H54 (cell line): ENCODE results near the gene PSENEN.
"Not testable (repeated sequence)": the region's sequence is repeated elsewhere in the genome, so short reads cannot be mapped to it uniquely, and the experiment has no call there.

Experiments used
- DNase-seq: peaks from one replicate; pipeline ENCODE4 v3.0.0; 2011; ENCODE audit warnings: low spot score, mixed read lengths; ENCODE audit not compliant: insufficient read length
- FAIRE-seq: peaks from 3 replicates; lab custom pipeline; 2011; peaks lifted over from hg19 to GRCh38; lab: Jason Lieb, UNC
- POLR2A ChIP-seq: IDR thresholded peaks from 2 replicates; pipeline ENCODE4 v1.6.1; 2011; ENCODE audit warnings: low read depth, mild to moderate bottlenecking, low read length

PSENEN gene

DNA sequence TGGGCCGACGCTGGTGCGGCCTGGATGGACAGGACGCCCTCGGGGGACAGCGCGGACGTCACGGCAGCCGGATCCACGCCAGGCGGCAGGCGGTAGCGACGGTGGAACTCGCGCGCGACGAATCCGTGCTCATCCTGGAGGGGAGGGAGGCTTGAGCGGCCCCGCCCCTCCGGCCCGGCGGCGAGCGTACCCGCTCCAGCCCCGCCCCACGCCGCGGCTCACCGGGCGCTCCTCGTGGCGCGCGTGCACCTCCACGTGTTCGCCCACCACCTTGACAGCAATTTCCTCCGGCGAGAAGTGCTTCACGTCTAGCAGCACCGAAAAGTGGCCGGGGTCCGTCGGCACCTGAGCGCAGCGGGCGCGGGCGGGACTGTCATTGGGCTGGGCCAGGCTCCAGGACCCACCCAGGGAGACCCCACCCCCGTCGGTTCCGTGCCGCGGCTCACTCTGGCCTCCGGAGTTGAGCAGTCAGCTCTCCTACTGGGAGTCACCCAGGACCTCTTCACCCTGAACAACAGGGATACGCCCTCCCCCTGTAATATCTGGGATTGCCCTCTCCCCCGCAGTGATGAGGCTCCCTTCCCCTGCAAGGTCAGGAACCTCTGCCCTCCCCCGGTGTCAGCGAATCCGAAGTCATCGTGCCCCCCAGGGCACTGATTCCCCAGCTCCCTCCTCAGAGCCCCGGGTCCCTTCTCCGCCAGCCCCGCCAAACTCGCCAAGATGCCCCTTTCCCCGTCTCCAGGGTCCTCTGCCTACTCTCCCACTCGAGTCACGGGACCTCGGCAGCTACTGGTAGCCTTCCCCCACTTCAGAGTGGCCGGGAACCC is 10.3 kb downstream of the PSENEN start:
- no peak for FAIRE-seq
- DNase-seq: no peak
- no peak for TF ChIP-seq POLR2A

DNA sequence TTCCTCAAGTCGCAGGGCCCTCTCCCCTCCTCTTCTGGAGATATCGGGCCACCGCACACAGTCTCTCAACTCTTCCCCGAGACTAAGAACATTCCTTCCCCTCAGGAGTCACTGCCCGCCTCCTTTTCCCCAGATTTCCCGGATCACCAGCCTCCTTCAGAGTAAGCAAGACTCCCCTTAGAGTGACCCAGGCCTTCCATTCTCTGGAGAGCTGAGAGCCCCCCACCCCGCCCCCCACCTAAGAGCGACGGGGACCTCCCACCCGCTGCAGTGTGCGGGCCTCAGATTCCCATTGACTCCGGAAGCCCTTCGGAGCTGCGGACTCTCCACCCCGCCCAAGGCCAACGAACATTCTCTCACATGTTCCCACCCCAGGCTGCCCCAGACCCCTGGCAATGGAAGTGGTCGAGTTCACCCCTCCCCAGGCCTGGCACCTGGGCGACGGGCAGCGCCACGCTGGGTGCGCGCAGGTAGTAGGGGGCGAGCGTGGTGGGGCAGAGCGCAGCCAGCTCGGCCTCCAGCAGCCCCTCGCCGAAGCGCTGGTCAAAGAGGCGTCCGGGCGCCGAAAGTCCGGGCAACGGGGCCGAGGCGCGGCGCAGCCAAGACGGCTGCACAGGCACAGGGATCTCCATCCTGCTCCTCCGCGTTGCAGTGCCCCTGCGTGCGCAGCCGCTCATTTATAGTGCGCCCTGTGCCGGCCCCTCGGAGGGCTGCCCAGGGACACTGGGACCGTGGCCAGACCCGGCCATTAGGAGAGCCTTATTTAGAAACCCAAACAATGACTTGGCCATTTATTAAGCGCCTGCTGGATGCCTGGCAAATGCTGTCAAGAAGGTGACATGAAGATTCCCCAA is 11.2 kb downstream of the PSENEN start, which contains the start of gene HSPB6:
Gene HSPB6 (minus strand): TSS at position 653 of the 854 bp plus-strand sequence. CDS start 21 bp downstream, at position 632.
- FAIRE-seq: no peak
- TF ChIP-seq POLR2A: no peak
- DNase-seq: no peak

DNA sequence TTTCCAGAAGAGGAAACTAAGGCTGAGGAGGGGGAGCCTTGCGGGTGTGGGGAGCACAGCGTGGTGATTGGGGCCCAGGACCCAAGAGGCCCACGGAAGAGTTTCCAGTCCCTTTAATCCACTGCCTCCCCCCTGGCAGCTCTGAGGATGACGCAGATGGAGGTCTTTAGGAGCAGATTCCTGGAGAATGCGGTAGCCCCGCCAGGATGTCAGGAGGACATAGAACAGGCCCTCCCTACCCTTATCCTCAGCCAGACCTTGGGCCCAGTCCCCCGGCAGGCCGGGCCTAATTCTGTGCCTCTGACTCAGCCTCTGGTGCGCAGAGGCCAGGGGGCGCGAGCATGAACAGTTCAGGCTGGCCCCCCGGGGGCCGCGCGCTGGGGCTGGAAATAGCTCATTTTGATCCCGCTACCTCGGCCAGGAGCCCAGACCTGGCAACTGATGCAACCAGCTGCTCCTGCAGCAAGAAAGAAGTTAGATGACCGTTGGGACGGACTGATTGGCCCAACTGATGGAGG is 11.8 kb downstream of the PSENEN start:
- peak; percentile 92 for DNase-seq
- 0 out of 2 replicates have a peak, but pooled peaks have one; percentile 17 for TF ChIP-seq POLR2A
- FAIRE-seq: no peak

DNA sequence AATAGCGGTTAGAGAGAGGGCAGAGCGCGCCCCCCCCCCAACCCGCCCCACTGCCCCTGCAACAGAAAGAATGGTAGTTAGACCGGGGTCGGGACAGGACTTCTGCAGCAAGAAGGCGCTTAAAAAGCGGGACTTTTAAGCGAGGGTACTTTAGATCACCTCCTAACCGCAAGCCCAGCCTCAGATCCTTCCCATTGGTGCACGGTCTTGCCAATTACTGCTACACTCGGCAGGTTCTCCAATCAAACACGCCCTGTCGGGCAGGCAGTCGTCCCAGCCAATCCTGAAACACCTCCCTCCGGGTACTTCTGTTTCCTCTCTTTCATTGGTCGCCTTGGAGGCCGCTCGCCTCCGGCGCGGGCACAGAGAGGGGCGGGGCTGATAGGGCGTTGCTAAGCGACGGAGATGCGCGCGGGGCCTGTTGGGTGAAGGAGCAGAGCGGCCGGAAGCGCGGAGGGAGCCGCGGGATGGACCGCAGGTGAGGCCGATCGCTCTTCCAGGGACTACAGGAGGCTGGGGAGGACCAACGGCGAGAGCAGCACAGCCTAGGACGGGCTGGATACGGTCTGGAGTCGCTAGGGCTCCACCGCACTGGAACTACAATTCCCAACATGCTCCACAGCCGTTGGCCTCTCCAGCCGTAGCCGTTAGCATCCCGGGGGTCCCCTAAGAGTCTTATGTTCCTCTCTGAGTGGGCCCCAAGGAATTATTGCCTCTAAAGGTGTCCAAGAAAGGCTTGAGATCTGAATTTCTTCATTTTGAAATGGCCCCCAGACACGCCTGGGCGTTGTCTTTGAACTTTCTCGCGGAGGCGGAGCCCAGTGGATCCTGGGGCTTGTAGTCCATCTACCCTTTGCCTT is 12.5 kb downstream of the PSENEN start, which contains the start of gene PROSER3:
Gene PROSER3 (plus strand): TSS at position 428 of the 860 bp plus-strand sequence. CDS start 40 bp downstream, at position 468.
- DNase-seq (peak; percentile 99), FAIRE-seq (peak; percentile 74)
- TF ChIP-seq POLR2A: peak; percentile 81

DNA sequence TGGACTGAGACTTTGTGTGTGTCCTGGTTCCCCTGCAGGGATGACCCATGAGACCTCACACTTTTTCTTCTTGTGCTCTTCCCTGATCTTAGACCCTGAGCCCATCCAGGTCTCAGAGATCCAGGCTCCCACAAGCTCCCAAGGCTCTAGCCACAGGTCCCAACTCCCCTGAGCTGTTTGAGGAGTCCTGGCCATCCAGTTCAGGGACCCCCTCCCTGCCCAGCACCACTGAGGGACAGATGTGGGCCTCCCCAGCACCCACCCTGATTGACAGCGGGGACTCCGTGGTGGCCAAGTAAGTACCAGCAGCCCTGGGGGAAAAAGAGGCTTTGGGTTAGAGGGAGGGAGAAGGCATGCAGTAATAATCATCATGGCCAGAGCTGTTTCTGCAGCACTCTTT is 14.2 kb downstream of the PSENEN start:
- TF ChIP-seq POLR2A: no peak
- FAIRE-seq: no peak

DNA sequence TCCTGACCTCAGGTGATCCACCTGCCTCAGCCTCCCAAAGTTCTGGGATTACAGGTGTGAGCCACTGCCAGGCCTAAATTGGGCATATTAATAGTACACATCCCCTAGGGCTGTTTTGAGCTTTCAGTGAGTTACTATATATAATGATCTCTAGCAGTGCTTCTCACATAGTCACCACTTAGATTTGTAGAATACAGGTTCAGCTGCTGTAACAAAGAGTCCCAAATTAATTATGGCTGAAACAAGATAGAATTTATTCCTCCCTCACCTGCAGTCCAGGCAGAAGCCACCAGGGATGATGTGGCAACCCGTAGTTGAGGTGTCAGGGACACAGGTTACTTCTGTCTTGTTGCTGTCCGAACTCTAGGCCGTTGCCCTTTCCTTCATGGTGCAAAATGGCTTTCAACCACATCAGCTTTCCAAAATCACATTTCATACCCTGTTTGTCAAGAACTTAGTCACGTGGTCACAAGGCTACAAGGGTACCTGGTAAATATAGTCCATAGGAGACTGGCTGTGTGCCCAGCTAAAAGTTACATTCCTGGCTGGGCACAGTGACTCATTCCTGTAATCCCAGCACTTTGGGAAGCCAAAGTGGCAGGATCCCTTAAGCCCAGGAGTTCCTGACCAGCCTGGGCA is 15.4 kb downstream of the PSENEN start:
- no peak for TF ChIP-seq POLR2A
- FAIRE-seq: no peak
- DNase-seq: no peak

More for the DNA sequence above, 14.2 kb downstream of the PSENEN start:
- no peak for DNase-seq

DNA sequence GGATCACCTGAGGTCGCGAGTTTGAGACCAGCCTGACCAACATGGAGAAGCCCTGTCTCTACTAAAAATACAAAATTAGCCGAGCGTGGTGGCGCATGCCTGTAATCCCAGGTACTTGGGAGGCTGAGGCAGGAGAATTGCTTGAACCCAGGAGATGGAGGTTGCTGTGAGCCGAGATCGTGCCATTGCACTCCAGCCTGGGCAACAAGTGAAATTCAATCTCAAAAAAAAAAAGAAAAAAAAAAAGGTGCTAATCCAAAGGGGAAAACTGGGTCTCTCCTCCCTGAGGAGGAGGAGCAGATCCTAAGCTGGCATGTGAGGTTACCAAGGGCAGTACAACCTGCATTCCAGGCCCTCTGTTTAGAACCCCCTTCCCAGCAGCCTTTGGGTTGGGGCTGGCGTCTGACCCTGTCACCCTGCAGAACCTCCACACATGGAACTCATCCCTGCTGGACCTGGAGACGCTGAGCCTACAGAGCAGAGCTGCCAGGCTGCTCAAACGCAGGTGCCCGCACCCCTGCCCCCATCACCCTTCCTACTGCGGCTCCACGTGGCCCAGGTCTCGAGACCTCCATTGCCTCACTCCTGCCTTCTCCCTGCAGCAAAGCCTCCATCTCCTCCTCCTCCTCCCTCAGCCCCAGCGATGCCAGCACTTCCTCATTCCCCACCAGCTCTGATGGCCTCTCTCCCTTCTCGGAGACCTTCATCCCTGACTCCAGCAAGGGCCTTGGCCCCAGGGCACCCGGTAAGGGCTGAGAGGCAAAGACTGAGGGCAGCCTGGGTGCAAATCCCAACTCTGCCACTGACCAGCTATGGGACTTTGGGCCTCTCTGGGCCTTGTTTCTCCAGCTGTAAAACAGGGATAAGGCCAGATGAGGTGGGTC is 19.2 kb downstream of the PSENEN start:
- DNase-seq (no peak), FAIRE-seq (no peak)
- TF ChIP-seq POLR2A: no peak

DNA sequence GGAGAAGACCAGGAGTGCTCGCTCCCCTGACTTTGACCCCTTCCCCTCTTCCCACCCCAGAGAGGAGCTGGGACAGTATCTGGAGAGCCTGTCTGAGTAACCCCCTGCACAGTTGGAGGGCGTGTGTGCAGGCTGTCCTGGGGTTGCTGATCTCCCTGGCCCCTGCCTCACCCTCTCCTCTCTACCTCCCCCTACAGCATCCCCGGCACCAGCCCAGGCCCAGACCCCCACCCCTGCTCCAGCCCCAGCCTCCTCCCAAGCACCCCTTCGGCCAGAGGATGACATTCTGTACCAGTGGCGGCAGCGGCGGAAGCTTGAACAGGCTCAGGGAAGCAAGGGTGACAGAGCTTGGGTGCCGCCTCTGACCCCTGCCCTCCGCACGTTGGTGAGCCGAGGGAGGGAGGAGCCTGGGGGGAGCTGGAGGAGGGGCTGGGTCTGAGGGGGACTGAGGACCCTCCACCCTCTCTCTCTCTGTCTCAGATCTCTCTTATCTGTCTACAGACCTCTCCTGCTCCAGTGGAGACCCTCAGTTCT is 21.2 kb downstream of the PSENEN start:
- TF ChIP-seq POLR2A: no peak
- no peak for FAIRE-seq
- no peak for DNase-seq

DNA sequence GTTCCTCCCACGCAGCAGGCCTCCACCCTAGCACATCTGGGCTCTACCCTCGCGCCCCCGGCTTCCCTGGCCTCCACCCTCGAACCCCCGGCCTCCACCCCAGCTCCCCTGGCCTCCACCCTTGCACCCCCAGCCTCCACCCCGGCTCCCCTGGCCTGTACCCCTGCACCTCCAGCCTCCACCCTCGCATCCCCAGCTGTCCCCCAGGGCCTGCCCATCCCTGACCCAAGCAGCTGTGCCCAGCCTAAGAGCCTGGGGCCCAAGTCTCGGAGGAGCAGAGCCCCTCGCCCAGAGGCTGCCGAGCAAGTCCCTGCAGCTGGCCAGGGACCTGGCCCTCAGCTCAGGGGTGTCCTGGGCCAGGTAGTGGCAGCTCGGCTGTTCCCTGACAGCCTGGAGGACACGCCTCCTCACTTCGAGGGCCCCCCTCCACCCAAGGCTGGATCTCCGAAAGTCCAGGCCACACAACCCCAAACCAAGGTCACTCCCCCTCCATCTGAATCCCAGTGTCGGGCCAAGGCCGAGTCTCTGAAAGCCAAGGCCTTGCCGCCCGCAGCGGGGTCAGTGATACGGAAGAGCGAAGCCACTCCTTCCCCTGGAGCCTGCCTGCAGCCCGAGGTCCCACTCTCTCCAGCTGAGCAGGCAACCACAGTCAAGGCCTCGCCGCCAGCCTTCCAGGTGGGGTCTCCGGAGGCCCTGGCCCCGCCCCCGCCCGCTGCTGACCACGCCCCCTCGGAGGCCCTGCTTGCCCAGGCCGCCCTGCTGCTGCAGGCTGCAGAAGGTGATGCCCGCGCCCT is 22.0 kb downstream of the PSENEN start:
- DNase-seq (no peak), FAIRE-seq (no peak)
- no peak for TF ChIP-seq POLR2A

DNA sequence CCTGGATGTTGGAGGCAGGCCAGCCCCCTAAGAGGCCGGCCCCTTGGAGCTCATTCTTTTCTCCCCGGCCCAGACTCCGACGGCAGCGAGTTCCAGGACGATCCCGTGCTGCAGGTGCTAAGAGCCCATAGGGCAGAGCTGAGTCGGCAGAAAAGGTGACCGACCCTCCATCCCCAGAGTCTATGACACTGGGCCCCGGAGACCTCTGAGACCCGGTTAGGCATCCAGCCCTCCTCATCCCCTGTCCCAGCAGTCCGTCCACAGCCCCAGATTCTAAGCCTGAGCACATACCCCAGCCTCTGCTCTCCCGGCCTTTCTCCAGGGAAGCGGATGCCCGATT is 22.6 kb downstream of the PSENEN start:
- FAIRE-seq: no peak

DNA sequence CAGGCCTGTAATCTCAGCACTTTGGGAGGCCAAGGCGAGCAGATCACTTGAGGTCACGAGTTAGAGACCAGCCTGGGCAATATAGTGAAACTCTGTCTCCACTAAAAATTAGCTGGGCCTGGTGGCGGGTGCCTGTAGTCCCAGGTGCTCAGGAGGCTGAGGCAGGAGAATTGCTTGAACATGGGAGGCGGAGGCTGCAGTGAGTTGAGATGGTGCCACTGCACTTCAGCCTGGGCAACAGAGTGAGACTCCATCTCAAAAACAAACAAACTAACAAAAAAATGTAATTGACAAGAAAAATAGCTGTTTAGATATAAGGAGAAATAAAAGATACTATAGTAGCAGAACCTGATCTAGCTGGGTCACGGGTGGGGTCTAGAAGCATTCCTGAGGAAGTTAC is 26.9 kb downstream of the PSENEN start:
- FAIRE-seq, DNase-seq: not testable (repeated sequence)

More for the DNA sequence above, 22.6 kb downstream of the PSENEN start:
- no peak for TF ChIP-seq POLR2A
- no peak for DNase-seq
